ENCODE results near the gene PRDM1. TPM values are rescaled to one million over a fixed set of nuclear protein-coding genes. Genes with fewer than 3 reads are reported as not detected.

Gene PRDM1
- total RNA-seq, 1 donor from 2014 or later: 0.21 TPM

- peak overlapping the region in 1 of 2 donors; percentile 30 for H3K4me3 ChIP-seq
- DNase-seq (ENCODE audit: low spot score in 2 of 2): no peak
- no peak overlapping the region for H3K27ac ChIP-seq
- intact Hi-C loops (cut with DNase I): no loop called here
- TF ChIP-seq CTCF (IDR thresholded peaks at IDR 0.05): no peak
- H3K9me3 ChIP-seq: no peaks in the 10 kb centered on the region
- no peaks in the 10 kb centered on the region for H3K36me3 ChIP-seq
- H3K27me3 ChIP-seq: no peaks in the 10 kb centered on the region
- no peaks in the 10 kb centered on the region for H3K4me1 ChIP-seq
Measured at GRCh38 chr6:106102967-106103727, 17.0 kb downstream of the PRDM1 start.

- no peak overlapping the region for H3K27ac ChIP-seq
- H3K9me3 ChIP-seq: no peaks in the 10 kb centered on the region
- no peaks in the 10 kb centered on the region for H3K27me3 ChIP-seq
- intact Hi-C loops (cut with DNase I): no loop called here
- peak overlapping the region in 1 of 2 donors; percentile 30 for H3K4me3 ChIP-seq
- no peaks in the 10 kb centered on the region for H3K36me3 ChIP-seq
- no peaks in the 10 kb centered on the region for H3K4me1 ChIP-seq
- DNase-seq (ENCODE audit: low spot score in 2 of 2): no peak
- no peak for TF ChIP-seq CTCF (IDR thresholded peaks at IDR 0.05)
Measured at GRCh38 chr6:106103728-106104109, 17.6 kb downstream of the PRDM1 start.

- intact Hi-C loops (cut with DNase I): no loop called here
- Histone ChIP-seq H3K4me1 (no peaks in the 10 kb centered on the region), H3K27ac (no peak overlapping the region), H3K4me3 (no peak overlapping the region), H3K9me3 (no peaks in the 10 kb centered on the region), H3K36me3 (no peaks in the 10 kb centered on the region), H3K27me3 (no peaks in the 10 kb centered on the region)
- no peak for DNase-seq (ENCODE audit: low spot score in 2 of 2)
- TF ChIP-seq CTCF (IDR thresholded peaks at IDR 0.05): no peak
Measured at GRCh38 chr6:106104476-106104875, 18.3 kb downstream of the PRDM1 start.

GRCh38 chr6:106104941-106105340, 18.8 kb downstream of the PRDM1 start:
- H3K4me1 ChIP-seq: no peaks in the 10 kb centered on the region
- H3K36me3 ChIP-seq: no peaks in the 10 kb centered on the region
- intact Hi-C loops (cut with DNase I): no loop called here
- DNase-seq (ENCODE audit: low spot score in 2 of 2): no peak
- no peak overlapping the region for H3K27ac ChIP-seq
- no peak for TF ChIP-seq CTCF (IDR thresholded peaks at IDR 0.05)
- H3K9me3 ChIP-seq: no peaks in the 10 kb centered on the region
- H3K27me3 ChIP-seq: no peaks in the 10 kb centered on the region
- H3K4me3 ChIP-seq: no peak overlapping the region

GRCh38 chr6:106105493-106105892, 19.4 kb downstream of the PRDM1 start:
- Histone ChIP-seq H3K27me3 (no peaks in the 10 kb centered on the region), H3K9me3 (no peaks in the 10 kb centered on the region), H3K4me1 (no peaks in the 10 kb centered on the region), H3K27ac (no peak overlapping the region), H3K36me3 (no peaks in the 10 kb centered on the region), H3K4me3 (no peak overlapping the region)
- no peak for DNase-seq (ENCODE audit: low spot score in 2 of 2)
- TF ChIP-seq CTCF (IDR thresholded peaks at IDR 0.05): no peak
- intact Hi-C loops (cut with DNase I): no loop called here

Data from ascending aorta (tissue), 2 donors.